ENCODE measurements around the gene C2orf76. TPM values are rescaled to one million over a fixed set of nuclear protein-coding genes. Genes with fewer than 3 reads are reported as not detected.
A peak's percentile ranks its signal among the peaks of the same experiment; 100 is the strongest.

The C2orf76 gene
- total RNA-seq, 2 donors from 2014 or later, result 10.7 to 10.9 TPM

- Mint-ChIP-seq H3K9me3 (no peaks in the 10 kb centered on the region), H3K36me3 (ENCODE audit: low read depth) (peaks cover 2% of the 10 kb centered on the region), H3K4me1 (peaks cover 18% of the 10 kb centered on the region), H3K27me3 (ENCODE audit: insufficient read depth) (no peaks in the 10 kb centered on the region), H3K27ac (peak overlapping the region; percentile 72), H3K4me3 (no peak overlapping the region)
- no peak for TF ChIP-seq CTCF (conservative IDR thresholded peaks at IDR 0.05)
- no peaks in the 10 kb centered on the region for H3K27me3 ChIP-seq (ENCODE audit: control insufficient read depth, insufficient read depth, low read length, poor library complexity, severe bottlenecking)
- H3K27ac ChIP-seq (ENCODE audit: low read depth, low read length), result peak overlapping the region; percentile 7
- peak; percentile 55 for DNase-seq
- peaks cover 7% of the 10 kb centered on the region for H3K4me1 ChIP-seq (ENCODE audit: control insufficient read depth, insufficient read depth, low read length)
- H3K9me3 ChIP-seq (ENCODE audit: control insufficient read depth, low read length), result no peaks in the 10 kb centered on the region
- H3K4me3 ChIP-seq (ENCODE audit: low read length), result no peak overlapping the region
- H3K9ac ChIP-seq (ENCODE audit: extremely low read depth, low read length, poor library complexity, severe bottlenecking), result no peak overlapping the region
- no peaks in the 10 kb centered on the region for H3K36me3 ChIP-seq (ENCODE audit: control insufficient read depth, insufficient read depth, low read length)
- 52 to 74% methylated on average over 8 to 12 of the region's 12 CpGs for WGBS, 2 experiments (ENCODE audit: insufficient coverage in 1 of 2, insufficient read length in 1 of 2)
Observed at GRCh38 chr2:119255760-119256581, 110.7 kb downstream of the C2orf76 start.

GRCh38 chr2:119254601-119255080 lies 112.0 kb downstream of the C2orf76 start:
- H3K27ac Mint-ChIP-seq, result no peak overlapping the region
- no peaks in the 10 kb centered on the region for H3K27me3 ChIP-seq (ENCODE audit: control insufficient read depth, insufficient read depth, low read length, poor library complexity, severe bottlenecking)
- H3K4me3 ChIP-seq (ENCODE audit: low read length), result no peak overlapping the region
- H3K9me3 ChIP-seq (ENCODE audit: control insufficient read depth, low read length), result no peaks in the 10 kb centered on the region
- WGBS, 2 experiments (ENCODE audit: insufficient coverage in 1 of 2, insufficient read length in 1 of 2), result 91 to 93% methylated on average over 10 of the region's 10 CpGs
- H3K36me3 Mint-ChIP-seq (ENCODE audit: low read depth), result peaks cover 2% of the 10 kb centered on the region
- H3K9me3 Mint-ChIP-seq, result no peaks in the 10 kb centered on the region
- no peak overlapping the region for H3K4me3 Mint-ChIP-seq
- H3K9ac ChIP-seq (ENCODE audit: extremely low read depth, low read length, poor library complexity, severe bottlenecking), result no peak overlapping the region
- peaks cover 7% of the 10 kb centered on the region for H3K4me1 ChIP-seq (ENCODE audit: control insufficient read depth, insufficient read depth, low read length)
- TF ChIP-seq CTCF (conservative IDR thresholded peaks at IDR 0.05), result no peak
- no peaks in the 10 kb centered on the region for H3K27me3 Mint-ChIP-seq (ENCODE audit: insufficient read depth)
- H3K4me1 Mint-ChIP-seq, result peaks cover 18% of the 10 kb centered on the region
- H3K36me3 ChIP-seq (ENCODE audit: control insufficient read depth, insufficient read depth, low read length), result no peaks in the 10 kb centered on the region
- H3K27ac ChIP-seq (ENCODE audit: low read depth, low read length), result no peak overlapping the region
- peak; percentile 37 for DNase-seq

GRCh38 chr2:119253760-119254600 lies 112.7 kb downstream of the C2orf76 start:
- Mint-ChIP-seq H3K36me3 (ENCODE audit: low read depth) (peaks cover 2% of the 10 kb centered on the region), H3K27me3 (ENCODE audit: insufficient read depth) (no peaks in the 10 kb centered on the region), H3K27ac (no peak overlapping the region), H3K9me3 (no peaks in the 10 kb centered on the region), H3K4me3 (no peak overlapping the region), H3K4me1 (peaks cover 14% of the 10 kb centered on the region)
- 83 to 92% methylated on average over 6 to 14 of the region's 14 CpGs for WGBS, 2 experiments (ENCODE audit: insufficient coverage in 1 of 2, insufficient read length in 1 of 2)
- Histone ChIP-seq H3K27me3 (ENCODE audit: control insufficient read depth, insufficient read depth, low read length, poor library complexity, severe bottlenecking) (no peaks in the 10 kb centered on the region), H3K4me3 (ENCODE audit: low read length) (no peak overlapping the region), H3K4me1 (ENCODE audit: control insufficient read depth, insufficient read depth, low read length) (peaks cover 4% of the 10 kb centered on the region), H3K27ac (ENCODE audit: low read depth, low read length) (no peak overlapping the region), H3K9ac (ENCODE audit: extremely low read depth, low read length, poor library complexity, severe bottlenecking) (no peak overlapping the region), H3K9me3 (ENCODE audit: control insufficient read depth, low read length) (no peaks in the 10 kb centered on the region), H3K36me3 (ENCODE audit: control insufficient read depth, insufficient read depth, low read length) (no peaks in the 10 kb centered on the region)
- DNase-seq, result peak; percentile 38
- no peak for TF ChIP-seq CTCF (conservative IDR thresholded peaks at IDR 0.05)
